ENCODE measurements around the gene LRRN2. TPM values are rescaled to one million over a fixed set of nuclear protein-coding genes. Genes with fewer than 3 reads are reported as not detected.
"Not testable (repeated sequence)": the region's sequence is repeated elsewhere in the genome, so short reads cannot be mapped to it uniquely, and the experiment has no call there.

LRRN2 gene
- total RNA-seq, 1 experiment from 2014 or later, result not detected

DNA sequence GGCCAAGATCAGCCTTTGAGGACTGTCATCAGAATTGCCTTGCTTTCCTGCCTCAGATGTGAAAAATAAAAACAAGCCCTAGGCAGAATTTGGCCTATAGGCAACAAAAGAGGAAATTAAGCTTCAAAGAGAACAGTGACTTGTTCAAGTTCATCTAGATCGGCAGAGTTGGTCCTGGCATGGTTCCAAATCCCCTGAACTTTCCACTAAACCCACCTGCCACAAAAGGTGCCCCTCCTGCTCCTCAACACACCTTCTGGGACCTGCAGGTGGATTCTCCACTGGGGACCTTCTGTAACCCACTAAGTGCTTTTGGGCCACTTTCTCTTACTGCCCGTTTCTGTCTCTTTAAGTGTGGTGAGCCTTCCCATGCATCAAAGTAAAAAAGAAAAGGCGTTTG lies 42.5 kb upstream of the LRRN2 start:
- Histone ChIP-seq H3K27me3 (replicated peaks; ENCODE audit: control insufficient read depth, insufficient read depth, low read length) (no peaks in the 10 kb centered on the region), H3K9me3 (no peaks in the 10 kb centered on the region), H3K4me1 (peaks cover 12% of the 10 kb centered on the region), H3K36me3 (ENCODE audit: control insufficient read depth, insufficient read depth, low read length) (no peaks in the 10 kb centered on the region), H3K4me3 (ENCODE audit: low read depth, low read length) (no peak overlapping the region)
- H3K4me1 Mint-ChIP-seq (ENCODE audit: low read depth, unreplicated experiment), result peaks cover 7% of the 10 kb centered on the region
- POLR2A ChIA-PET, result no interaction called here
- H3K36me3 Mint-ChIP-seq (ENCODE audit: insufficient read depth, unreplicated experiment), result no peaks in the 10 kb centered on the region
- no peak for DNase-seq
- no peak overlapping the region for H3K27ac Mint-ChIP-seq (ENCODE audit: unreplicated experiment)
- intact Hi-C loops (cut with micrococcal nuclease; ENCODE audit: unreplicated experiment), result no loop called here
- no TSS peak for BruUV-seq (replicated peaks)
- H3K9me3 Mint-ChIP-seq (ENCODE audit: unreplicated experiment), result no peaks in the 10 kb centered on the region
- TF ChIP-seq, protein P1, sequence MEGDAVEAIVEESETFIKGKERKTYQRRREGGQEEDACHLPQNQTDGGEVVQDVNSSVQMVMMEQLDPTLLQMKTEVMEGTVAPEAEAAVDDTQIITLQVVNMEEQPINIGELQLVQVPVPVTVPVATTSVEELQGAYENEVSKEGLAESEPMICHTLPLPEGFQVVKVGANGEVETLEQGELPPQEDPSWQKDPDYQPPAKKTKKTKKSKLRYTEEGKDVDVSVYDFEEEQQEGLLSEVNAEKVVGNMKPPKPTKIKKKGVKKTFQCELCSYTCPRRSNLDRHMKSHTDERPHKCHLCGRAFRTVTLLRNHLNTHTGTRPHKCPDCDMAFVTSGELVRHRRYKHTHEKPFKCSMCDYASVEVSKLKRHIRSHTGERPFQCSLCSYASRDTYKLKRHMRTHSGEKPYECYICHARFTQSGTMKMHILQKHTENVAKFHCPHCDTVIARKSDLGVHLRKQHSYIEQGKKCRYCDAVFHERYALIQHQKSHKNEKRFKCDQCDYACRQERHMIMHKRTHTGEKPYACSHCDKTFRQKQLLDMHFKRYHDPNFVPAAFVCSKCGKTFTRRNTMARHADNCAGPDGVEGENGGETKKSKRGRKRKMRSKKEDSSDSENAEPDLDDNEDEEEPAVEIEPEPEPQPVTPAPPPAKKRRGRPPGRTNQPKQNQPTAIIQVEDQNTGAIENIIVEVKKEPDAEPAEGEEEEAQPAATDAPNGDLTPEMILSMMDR (IDR thresholded peaks at IDR 0.05; ENCODE audit: insufficient read depth in 1 of 2, low read depth in 1 of 2, low read length in 1 of 2, severe bottlenecking in 1 of 2, unreplicated experiment in 1 of 2), result no peak
- no peak overlapping the region for H3K4me3 Mint-ChIP-seq (ENCODE audit: unreplicated experiment)
- CTCF ChIA-PET, result no interaction called here
- peaks cover 2% of the 10 kb centered on the region for H3K27me3 Mint-ChIP-seq (ENCODE audit: insufficient read depth, unreplicated experiment)

DNA sequence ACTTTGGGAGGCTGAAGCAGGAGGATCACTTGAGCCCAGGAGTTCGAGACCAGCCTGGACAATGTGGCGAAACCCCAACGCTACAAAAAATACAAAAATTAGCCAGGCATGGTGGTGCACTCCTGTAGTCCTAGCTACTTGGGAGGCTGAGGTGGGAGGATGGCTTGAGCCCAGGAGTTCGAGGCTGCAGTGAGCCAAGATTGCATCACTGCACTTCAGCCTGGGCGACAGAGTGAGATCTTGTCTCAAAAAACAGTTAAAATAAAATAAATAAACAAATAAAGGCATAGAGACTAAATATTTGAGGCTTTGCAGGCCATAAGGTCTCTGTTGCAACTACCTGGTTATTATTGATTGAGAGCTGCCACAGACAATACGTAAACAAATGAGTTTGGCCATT lies 41.9 kb upstream of the LRRN2 start:
- H3K27me3 Mint-ChIP-seq (ENCODE audit: insufficient read depth, unreplicated experiment); CTCF ChIA-PET; POLR2A ChIA-PET; H3K27me3 ChIP-seq (replicated peaks; ENCODE audit: control insufficient read depth, insufficient read depth, low read length); H3K27ac Mint-ChIP-seq (ENCODE audit: unreplicated experiment); H3K4me3 ChIP-seq (ENCODE audit: low read depth, low read length); intact Hi-C loops (cut with micrococcal nuclease; ENCODE audit: unreplicated experiment); H3K9me3 ChIP-seq; H3K4me1 Mint-ChIP-seq (ENCODE audit: low read depth, unreplicated experiment); H3K36me3 ChIP-seq (ENCODE audit: control insufficient read depth, insufficient read depth, low read length); H3K36me3 Mint-ChIP-seq (ENCODE audit: insufficient read depth, unreplicated experiment); BruUV-seq (replicated peaks); DNase-seq; H3K9me3 Mint-ChIP-seq (ENCODE audit: unreplicated experiment); H3K4me3 Mint-ChIP-seq (ENCODE audit: unreplicated experiment): not testable (repeated sequence)
- H3K4me1 ChIP-seq, result peaks cover 12% of the 10 kb centered on the region

DNA sequence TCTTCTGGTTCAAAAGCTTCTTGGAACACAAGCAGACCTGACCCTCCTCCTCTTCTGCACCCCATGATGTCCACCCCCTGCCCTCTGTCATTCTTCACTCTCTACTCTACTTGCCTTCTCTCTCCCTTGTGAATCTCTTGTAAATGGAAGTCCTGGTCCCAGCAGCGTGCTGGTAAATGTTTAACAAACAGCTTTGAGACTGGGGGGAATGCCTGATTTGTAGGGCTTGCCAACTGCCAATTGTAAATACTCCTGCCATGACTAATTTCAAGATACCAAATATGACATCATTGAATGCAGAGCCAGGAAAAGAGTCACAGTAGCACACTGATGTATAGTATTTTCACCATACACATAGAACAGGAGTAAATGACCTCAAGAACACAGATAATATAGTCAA lies 40.9 kb upstream of the LRRN2 start:
- no TSS peak for BruUV-seq (replicated peaks)
- Mint-ChIP-seq H3K4me1 (ENCODE audit: low read depth, unreplicated experiment) (peaks cover 7% of the 10 kb centered on the region), H3K36me3 (ENCODE audit: insufficient read depth, unreplicated experiment) (no peaks in the 10 kb centered on the region), H3K27ac (ENCODE audit: unreplicated experiment) (no peak overlapping the region), H3K27me3 (ENCODE audit: insufficient read depth, unreplicated experiment) (no peaks in the 10 kb centered on the region), H3K4me3 (ENCODE audit: unreplicated experiment) (peak overlapping the region; percentile 3), H3K9me3 (ENCODE audit: unreplicated experiment) (no peaks in the 10 kb centered on the region)
- no peaks in the 10 kb centered on the region for H3K27me3 ChIP-seq (replicated peaks; ENCODE audit: control insufficient read depth, insufficient read depth, low read length)
- POLR2A ChIA-PET, result no interaction called here
- H3K4me1 ChIP-seq, result peaks cover 12% of the 10 kb centered on the region
- intact Hi-C loops (cut with micrococcal nuclease; ENCODE audit: unreplicated experiment), result no loop called here
- TF ChIP-seq, protein P1 (IDR thresholded peaks at IDR 0.05; ENCODE audit: insufficient read depth in 1 of 2, low read depth in 1 of 2, low read length in 1 of 2, severe bottlenecking in 1 of 2, unreplicated experiment in 1 of 2), result no peak
- DNase-seq, result peak in 1 of 2 experiments; percentile 17
- H3K36me3 ChIP-seq (ENCODE audit: control insufficient read depth, insufficient read depth, low read length), result no peaks in the 10 kb centered on the region
- H3K4me3 ChIP-seq (ENCODE audit: low read depth, low read length), result no peak overlapping the region
- H3K9me3 ChIP-seq, result no peaks in the 10 kb centered on the region
- CTCF ChIA-PET, result no interaction called here

All from Caco-2 (cell line).